Hematopoietic multipotent progenitor cell (in vitro differentiated cells): Measurements from ENCODE around the gene TESK1. TPM values are rescaled to one million over a fixed set of nuclear protein-coding genes. Genes with fewer than 3 reads are reported as not detected.
A peak's percentile ranks its signal among the peaks of the same experiment; 100 is the strongest.

Source experiments
- DNase-seq, 3 donors: peaks; one replicate each; pipeline ENCODE4 v3.0.0-alpha.2; 2011 to 2015; ENCODE audit warnings: low read depth in 2 of 3, low spot score in 2 of 3
- total RNA-seq: library from RNA; depleted of rRNA; stranded (reverse); fragments of >200 nt; gene quantifications from one replicate; pipeline ENCODE4 v1.2.3, GENCODE V29; 2012

TESK1 gene, protein sequence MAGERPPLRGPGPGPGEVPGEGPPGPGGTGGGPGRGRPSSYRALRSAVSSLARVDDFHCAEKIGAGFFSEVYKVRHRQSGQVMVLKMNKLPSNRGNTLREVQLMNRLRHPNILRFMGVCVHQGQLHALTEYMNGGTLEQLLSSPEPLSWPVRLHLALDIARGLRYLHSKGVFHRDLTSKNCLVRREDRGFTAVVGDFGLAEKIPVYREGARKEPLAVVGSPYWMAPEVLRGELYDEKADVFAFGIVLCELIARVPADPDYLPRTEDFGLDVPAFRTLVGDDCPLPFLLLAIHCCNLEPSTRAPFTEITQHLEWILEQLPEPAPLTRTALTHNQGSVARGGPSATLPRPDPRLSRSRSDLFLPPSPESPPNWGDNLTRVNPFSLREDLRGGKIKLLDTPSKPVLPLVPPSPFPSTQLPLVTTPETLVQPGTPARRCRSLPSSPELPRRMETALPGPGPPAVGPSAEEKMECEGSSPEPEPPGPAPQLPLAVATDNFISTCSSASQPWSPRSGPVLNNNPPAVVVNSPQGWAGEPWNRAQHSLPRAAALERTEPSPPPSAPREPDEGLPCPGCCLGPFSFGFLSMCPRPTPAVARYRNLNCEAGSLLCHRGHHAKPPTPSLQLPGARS
- total RNA-seq: 13.2 TPM

DNA sequence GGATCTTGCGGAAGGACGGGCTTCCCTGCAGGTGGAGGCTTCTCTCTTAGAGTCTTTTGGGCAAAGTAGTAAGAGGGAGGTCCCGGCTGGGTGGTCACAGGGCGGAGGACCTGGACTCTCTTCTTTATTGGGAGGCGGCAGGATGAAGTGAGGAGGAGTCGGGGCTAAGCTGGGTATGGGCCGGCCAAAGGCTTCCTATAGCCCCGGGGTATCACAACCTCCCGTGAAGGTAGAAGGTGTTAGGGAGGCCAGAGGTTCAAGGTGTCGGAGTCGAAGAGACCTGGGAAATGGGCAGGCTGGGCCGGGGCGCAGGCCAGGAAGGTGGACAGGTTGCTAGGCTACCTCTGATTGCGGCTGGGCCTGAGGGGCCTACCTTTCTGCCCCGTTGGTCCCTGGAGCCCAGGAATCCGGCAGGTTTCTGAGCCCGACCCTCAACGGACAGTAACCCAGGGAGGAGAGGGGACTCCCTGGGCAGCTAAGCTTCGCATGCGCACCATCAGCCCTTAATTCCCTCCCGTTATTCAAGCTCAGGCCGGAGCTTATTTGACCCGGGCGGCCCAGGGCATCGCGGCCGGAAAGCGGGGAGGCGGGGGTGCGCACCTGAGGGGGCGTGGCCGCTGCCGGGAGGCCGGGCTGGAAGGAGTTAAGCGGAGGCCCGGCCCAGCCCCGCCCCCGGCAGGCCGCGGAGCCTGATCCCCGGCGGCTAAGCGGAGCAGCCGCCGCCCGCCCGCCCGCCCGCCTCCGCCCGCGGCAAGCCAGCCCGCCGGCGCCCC lies at the start of gene TESK1:
Gene TESK1 (plus strand): TSS at position 685 of the 773 bp plus-strand sequence. CDS start 358 bp downstream, outside the sequence.
- DNase-seq: peak; percentile 60 to 68 (median 68)

DNA sequence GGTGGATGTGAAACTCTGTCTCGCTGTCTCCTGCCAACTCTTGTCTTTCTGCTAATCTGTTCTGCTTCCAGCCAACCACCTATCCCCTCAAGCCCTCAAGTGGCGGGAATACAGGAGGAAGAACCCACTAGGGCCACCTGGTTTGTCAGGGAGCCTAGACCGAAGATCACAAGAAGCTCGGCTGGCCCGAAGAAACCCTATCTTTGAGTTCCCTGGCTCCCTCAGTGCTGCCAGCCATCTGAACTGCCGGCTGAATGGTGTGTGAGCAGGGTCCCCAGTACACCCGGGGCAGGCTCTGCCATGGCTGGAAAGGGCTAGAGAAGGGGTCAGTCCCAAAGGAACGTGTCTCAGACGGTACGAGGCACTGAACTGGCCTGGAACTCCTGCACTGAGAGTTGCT lies 49.2 kb upstream of the TESK1 start:
- no peak for DNase-seq

DNA sequence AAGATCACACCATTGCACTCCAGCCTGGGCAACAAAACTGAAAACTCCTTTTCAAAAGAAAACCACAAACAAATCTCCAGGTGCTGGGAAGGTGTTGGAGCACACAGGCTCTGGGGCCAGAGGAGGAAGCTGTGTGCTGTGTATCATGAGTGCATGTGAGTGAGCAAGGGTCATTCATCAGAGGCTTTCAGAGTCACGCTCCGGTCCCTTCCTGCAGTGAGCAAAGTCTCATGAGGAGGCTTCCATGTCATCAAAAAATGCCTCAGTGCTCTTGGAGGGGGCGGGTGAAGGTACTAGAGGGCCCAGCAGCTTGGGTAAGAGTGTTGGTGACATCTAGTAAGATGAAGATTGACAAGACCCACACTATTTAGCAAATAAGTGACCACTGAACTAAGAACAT lies 48.3 kb upstream of the TESK1 start:
- no peak for DNase-seq

DNA sequence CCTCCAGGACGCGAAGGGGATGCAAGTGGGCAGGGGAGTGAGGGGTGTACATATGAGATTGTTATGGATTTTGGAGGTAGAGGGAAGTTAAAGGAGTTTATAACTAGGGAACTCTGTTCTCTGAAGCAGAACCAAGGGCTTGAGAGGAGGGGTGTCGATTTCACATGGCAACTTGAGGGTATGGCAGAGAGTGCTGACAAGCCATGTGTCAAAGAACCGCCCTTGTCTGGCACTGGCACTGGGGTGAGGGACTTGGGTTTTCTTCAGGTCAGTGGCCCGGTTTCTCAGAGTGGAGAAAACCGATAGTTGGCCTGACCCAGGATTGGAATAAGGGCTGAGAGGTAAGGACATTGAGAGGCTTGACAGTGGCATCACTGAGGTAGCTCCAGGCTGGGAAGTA lies 47.7 kb upstream of the TESK1 start:
- DNase-seq: no peak

DNA sequence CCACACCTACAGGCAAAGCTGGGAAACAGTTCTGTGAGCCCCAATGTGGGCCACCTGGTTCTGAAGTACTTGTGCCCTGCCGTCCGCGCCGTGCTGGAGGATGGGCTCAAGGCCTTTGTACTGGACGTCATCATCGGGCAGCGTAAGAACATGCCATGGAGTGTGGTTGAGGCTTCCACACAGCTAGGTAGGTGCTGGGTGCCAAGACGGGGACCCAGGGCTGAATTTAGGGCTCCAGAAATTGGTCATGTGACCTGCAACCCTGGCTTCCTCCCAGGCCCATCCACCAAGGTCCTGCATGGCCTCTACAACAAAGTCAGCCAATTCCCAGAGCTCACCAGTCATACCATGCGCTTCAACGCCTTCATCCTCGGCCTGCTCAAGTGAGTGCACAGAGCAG lies 46.9 kb upstream of the TESK1 start:
- no peak for DNase-seq

DNA sequence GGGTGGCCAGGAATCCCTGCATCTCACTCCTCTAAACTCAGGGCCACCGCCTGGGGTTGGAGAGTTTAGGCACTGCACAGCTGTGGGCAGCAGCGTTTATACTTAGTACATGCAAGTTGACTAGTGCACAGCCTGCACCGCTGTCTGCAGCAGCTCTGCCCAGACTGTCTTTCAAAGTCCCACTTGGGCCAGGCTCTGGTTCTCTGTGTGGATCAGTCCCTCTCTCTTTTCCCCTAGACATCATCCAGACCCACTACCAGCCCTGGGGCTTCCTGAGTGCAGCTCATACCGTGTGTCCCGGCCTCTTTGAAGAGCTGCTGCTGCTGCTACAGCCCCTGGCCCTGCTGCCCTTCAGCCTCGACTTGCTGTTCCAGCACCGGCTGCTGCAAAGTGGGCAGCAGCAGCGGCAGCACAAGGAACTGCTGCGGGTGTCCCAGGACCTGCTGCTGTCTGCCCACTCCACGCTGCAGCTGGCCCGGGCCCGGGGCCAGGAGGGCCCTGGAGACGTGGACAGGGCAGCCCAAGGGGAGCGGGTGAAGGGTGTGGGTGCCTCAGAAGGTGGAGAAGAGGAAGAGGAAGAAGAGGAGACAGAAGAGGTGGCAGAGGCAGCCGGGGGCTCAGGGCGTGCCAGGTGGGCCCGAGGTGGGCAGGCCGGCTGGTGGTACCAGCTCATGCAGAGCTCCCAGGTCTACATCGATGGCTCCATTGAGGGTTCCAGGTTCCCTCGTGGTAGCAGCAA lies 45.1 kb upstream of the TESK1 start:
- no peak for DNase-seq

DNA sequence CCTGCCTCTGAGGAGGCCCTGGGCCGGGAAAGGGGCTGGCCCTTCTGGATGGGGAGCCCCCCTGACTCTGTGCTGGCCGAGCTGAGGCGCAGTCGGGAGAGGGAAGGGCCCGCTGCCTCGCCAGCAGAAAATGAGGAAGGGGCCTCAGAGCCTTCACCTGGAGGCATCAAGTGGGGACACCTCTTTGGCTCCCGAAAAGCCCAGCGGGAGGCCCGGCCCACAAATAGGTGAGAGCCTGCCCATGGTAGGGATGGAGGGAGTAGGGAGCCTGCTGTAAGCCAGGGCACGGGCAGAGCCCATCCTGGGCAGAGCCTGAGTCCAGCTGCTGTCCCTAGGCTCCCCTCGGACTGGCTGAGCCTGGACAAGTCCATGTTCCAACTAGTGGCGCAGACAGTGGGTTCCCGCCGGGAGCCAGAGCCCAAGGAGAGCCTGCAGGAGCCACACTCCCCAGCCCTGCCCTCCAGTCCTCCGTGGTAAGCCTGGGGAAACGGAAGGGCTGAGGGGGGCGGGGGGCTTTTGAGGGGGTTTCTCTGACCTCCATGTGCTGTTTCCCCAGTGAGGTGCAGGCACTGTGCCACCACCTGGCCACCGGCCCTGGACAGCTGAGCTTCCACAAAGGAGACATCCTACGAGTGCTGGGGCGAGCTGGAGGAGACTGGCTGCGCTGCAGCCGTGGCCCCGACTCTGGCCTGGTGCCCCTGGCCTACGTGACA lies 44.3 kb upstream of the TESK1 start:
- no peak for DNase-seq

DNA sequence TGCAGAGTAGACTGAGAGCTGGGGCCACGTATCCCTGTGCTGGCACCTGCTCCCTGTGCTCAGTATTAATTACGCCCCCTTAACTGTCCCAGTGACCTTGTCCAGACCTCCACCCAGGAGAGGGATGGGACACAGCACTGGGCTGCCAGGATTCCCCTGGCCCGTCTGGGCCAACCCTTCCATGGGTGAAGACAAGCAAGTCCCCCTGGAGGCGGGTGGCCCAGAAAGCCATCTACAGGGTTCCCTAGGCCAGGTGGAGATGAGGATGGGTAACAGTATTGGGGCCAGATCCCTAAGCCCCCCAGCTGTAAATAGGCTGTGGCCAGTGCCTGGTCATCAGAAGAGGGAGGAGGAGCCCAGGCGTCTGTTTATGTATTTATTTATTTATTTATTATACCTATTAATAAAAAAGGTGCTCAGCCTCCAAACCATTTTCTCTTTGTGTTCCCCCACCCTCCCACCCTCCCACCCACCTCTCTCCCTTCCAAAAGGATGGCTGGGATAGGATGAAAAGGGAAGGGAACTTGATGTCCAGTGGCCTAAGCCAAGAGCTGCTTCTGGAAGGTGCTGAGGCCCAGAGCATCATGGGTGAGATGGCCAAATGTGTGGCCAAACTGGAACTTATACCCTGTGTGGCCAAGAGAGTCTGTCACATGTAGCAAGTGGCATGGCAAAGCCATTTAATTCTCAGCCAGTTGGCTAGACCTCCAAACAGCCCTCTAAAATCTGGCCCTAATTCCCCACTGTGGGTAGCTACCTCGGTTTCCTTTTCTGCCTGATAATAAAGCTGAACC lies 43.4 kb upstream of the TESK1 start:
- no peak for DNase-seq

DNA sequence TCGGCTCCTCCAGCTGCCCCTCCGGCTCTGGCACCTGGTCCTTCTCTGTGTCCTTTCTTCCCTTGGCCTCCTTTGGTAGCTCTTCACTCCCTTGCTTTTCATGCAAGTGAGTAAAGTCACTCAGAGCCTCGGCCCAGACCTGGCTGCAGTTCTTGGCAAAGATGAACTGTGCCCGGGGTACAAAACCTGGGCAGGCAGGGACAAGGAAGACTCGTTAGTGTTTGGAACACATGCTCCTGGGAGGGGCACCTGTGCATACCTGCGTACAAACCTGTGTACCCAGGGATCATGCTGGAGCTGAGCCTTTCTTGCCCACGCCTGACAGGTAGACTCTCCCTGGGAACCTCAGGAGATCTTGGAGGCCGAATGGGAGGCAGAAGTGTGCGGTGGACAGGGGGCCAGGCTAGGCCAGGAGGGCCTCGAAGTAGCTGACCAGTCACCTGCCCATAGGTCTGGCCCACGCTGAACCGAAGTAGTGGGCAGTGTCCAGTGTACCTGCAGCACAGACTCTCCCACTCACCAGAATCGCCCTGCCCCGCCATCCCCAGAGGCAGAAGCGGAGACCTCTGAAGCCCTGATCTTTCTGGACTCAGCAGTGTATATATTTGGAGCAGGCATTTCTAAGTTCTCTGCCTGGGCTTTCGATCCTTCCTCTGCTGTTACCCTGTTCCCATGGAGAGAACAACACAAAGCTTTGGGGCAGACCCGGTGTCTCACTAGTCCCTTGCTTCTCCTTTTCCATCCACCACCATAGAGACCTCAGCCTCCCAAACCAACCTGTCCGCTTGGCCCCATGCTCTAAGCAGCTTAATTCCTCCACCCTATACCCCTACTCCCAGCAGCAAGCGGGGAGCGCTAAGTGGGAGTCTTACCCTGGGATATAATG lies 41.9 kb upstream of the TESK1 start:
- DNase-seq: peak in 1 of 3 donors; percentile 51

DNA sequence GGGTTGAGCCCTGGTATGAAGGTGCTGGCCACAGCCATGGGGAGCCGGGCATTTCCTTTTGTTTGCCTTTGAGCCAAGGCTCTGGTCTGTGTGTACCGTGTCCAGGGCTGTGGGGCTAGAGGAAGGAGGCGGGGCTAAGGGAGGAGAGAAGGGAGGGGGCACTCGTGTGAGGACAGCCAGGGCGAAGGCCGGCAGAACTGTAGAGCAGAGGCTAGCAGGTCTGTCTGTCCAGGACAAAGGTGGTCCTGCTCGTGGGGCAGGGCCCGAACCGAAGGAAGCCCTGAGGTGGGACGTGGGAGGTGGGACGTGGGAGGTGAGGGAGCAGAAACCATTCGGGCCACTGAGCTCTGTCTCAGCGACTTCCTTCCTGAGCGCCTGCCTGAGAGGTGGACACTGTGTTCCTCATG lies 41.3 kb upstream of the TESK1 start:
- no peak for DNase-seq

DNA sequence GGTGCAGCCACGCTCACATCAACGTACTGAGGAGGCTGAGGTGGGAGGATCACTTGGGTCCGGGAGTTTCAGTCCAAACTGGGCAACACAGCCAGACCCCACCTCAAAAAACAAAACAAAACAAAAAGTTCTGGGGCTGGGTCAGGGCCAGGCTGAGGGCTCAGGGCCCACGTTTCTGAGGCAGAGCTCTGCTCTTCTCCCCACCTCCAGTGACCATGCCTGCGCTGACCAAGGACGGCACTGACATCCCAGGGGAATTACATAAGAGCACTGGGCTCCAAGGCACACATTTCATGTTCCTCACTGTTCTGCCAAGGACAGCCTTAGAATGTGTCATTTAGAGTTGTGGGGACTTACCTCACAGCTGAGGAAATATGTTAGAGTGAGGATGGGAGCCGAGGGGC lies 40.4 kb upstream of the TESK1 start:
- no peak for DNase-seq

DNA sequence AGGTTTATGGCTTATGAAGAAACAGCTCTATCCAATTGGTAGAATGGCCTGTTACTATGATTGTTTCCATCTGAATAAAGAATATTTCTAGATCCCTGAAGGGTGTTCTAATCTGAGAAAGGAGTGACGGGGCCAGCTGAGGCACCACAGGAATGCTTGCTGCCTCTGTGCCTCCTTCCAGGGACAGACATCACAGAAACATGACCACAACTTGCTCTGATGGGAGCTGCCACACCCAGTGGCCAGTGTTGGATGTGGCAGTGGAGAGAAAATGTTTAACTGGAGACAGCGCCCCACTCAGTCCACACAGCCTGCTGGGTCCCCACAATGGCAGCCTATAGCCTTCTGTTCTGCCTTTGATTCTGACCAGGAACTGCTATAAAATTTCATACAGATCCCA lies 38.6 kb upstream of the TESK1 start:
- DNase-seq: no peak

DNA sequence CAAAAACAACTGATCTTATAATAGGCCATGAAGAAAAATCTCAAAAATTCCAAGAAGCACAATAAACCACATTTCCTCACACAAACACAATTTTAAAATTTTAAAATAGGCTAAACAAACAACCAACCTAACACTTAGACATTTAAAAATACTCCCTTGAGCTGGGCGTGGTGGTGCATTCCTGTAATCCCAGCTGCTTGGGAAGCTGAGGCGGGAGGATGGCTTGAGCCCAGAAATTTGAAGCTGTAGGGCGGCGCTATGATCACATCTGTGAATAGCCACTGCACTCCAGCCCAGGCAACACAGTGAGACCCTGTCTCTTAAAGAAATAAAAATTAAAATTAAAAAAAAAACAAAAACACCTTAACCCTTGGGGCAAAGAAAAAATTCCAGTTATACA lies 36.9 kb upstream of the TESK1 start:
- DNase-seq: no peak

DNA sequence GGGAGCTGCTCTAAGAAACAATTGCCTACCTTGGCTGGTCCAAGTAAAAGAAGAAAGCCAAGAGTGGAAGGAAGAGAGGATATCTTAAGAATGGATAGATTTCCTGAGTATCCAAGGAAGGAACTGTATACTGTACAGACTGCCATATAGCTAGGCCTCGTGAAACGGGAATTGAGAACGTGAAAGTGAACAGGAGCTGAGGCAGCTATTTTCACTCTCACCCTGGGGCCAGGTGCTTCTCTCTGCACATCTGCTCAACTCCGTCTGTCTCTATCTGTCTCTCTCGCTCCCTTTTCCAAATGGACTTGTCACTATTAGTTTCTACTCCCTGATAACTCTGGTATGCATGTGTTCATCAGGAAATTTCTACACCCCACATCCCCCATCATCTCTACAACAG lies 35.9 kb upstream of the TESK1 start:
- no peak for DNase-seq

DNA sequence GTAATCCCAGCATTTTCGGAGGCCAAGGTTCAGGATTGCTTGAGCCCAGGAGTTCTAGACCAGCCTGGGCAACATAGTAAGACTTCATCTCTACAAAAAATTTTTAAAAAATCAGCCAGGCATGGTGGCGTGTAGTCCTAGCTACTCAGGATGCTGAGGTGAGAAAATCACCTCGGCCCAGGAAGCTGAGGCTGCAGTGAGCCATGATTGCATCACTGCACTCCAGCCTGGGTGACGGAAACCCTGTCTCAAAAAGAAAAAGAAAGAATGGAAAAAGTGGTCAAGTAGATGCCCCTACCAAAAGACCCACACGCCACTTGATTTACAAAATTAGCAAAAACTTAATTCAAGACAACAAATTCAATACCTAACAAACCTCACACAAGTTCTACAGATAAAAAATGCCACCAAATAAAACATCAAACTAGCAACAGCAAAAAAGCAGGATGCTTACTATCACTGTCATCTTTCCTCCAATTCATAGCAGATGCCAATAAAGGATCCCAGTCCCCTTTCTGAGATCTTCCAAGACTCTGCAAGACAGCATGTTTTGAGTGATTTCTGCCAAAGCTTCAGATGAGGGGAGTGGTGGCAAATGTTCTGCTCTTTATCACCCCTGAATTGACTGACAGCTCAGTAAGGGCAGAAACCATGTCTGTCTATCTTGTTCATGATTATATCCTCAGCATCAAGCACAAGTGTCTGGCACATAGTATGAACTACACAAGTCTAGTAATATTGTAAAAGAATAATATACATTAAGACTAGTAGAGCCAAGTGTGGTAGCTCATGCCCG lies 34.2 kb upstream of the TESK1 start:
- DNase-seq: no peak

DNA sequence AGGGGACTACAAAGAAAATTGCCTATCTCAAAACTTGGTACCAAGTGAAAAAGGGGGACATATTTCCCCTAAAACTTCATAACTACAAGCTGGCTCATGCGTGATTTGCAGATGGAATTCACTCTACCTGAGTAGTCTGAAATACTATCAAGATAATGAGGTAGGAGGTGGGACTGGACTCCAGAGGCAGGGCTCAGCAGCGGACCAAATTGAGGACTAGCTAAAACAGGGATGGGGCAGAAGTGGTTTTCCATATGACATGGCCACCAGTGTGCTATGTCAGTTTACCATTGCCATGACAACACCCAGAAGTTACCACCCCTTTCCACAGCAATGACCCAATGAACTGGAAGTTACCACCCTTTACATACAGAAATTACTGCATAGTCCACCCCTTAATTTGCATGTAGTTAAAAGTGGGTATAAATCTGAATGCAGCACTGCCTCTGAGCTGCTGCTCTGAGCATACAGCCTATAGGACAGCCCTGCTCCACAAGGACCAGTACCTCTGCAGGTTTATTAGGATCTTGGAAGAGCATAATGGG lies 30.4 kb upstream of the TESK1 start:
- DNase-seq: no peak

DNA sequence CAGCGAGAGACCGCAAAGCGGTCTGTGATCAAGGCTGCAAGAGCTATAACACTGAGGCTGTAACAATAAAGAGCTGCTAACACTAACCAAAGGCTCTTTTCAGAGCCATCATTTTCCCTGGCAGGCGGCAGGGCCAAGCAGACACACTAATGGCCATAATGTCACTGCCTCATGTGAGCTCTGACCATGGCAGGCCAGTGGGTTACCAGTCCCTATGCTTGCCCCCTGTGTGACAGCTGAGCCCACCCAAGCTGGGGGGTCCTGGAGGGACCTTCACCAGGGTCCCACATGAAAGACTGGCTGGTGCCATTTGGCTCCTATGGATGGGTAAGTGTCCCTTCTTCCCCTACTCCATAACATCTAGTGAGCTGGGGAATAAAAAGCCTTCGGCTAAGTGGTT lies 29.6 kb upstream of the TESK1 start:
- DNase-seq: no peak
